ENCODE measurements around the gene CWC27. TPM values are rescaled to one million over a fixed set of nuclear protein-coding genes. Genes with fewer than 3 reads are reported as not detected.

Gene CWC27
- total and polyA plus RNA-seq, 7 donors: 16.0 to 31.2 (median 19.3) TPM

DNA sequence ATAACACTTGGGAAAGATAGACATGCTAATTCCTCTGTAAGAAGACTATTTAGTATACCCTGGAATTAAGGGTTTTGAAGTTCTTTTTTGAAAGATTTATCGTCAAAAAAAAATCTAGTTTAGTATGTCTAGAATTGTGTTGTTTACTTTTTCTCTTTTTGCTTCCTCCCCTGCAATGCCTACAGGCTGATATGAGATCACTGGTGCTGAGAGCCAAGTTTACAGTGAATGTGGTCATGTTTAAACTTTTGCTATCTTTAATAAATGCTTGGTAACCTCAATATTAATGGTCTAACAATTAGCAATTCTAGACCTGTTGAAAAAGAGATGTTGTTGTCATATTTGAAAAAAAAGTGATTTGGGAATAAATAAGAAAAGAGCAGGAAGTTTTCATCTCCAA lies 86.1 kb downstream of the CWC27 start:
- intact Hi-C loops (cut with DNase I): no loop called here
- no peak overlapping the region for H3K27ac ChIP-seq
- TF ChIP-seq, protein P1, sequence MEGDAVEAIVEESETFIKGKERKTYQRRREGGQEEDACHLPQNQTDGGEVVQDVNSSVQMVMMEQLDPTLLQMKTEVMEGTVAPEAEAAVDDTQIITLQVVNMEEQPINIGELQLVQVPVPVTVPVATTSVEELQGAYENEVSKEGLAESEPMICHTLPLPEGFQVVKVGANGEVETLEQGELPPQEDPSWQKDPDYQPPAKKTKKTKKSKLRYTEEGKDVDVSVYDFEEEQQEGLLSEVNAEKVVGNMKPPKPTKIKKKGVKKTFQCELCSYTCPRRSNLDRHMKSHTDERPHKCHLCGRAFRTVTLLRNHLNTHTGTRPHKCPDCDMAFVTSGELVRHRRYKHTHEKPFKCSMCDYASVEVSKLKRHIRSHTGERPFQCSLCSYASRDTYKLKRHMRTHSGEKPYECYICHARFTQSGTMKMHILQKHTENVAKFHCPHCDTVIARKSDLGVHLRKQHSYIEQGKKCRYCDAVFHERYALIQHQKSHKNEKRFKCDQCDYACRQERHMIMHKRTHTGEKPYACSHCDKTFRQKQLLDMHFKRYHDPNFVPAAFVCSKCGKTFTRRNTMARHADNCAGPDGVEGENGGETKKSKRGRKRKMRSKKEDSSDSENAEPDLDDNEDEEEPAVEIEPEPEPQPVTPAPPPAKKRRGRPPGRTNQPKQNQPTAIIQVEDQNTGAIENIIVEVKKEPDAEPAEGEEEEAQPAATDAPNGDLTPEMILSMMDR (IDR thresholded peaks at IDR 0.05): no peak
- no peaks in the 10 kb centered on the region for H3K36me3 ChIP-seq (ENCODE audit: insufficient read depth in 1 of 2, low read depth in 1 of 2)
- H3K9me3 ChIP-seq: no peaks in the 10 kb centered on the region
- ATAC-seq (no peak), DNase-seq (no peak)
- no peaks in the 10 kb centered on the region for H3K4me1 ChIP-seq
- H3K4me3 ChIP-seq: no peak overlapping the region
- 94 to 96% (median 95%) methylated on average over 1 of the region's 1 CpG for WGBS, 3 donors
- no peaks in the 10 kb centered on the region for H3K27me3 ChIP-seq (ENCODE audit: insufficient read depth in 3 of 3, low read length in 2 of 3)

DNA sequence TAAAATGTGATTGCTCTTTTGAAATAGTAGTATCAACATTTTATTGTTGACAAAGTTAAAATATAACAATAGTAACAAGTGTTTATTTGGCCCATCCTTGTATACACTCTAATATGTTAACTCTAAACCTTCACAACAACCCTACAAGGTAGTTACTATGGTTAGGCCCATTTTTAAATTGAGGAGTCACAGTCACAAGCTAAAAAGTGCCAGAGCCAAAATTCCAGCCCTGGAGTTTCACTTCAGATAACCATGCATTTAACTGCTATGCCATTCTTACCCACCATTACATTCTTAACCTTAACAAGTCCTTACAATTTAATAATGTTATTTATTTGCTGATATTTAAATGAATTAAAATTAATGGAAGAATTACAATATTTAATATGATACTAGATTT lies 91.2 kb downstream of the CWC27 start:
- H3K36me3 ChIP-seq (ENCODE audit: insufficient read depth in 1 of 2, low read depth in 1 of 2): no peaks in the 10 kb centered on the region
- ATAC-seq (peak in 1 of 4 donors; percentile 73), DNase-seq (no peak)
- no peak overlapping the region for H3K27ac ChIP-seq
- H3K4me1 ChIP-seq: no peaks in the 10 kb centered on the region
- TF ChIP-seq, protein P1 (IDR thresholded peaks at IDR 0.05): no peak
- H3K9me3 ChIP-seq: no peaks in the 10 kb centered on the region
- intact Hi-C loops (cut with DNase I): no loop called here
- H3K27me3 ChIP-seq (ENCODE audit: insufficient read depth in 3 of 3, low read length in 2 of 3): no peaks in the 10 kb centered on the region
- H3K4me3 ChIP-seq: no peak overlapping the region

DNA sequence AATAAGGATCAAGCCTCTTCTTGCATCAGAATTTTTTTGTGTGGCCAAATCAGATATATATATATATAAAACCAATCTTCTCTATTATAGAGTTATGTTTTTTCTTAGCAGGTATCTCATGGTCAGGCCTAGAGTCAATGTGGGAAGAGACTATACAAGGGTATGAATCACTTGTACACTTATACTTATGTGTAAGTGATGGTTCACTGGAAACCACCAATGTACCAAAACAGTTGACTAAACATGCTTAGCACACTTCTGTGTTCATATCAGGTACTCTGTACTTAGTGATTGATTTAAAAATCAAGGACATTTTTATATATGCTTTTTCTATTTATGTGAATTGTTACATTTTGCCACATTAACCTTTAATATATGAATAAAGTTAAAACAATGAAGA lies 92.6 kb downstream of the CWC27 start:
- DNase-seq (no peak), ATAC-seq (peak in 1 of 4 donors; percentile 46)
- H3K36me3 ChIP-seq (ENCODE audit: insufficient read depth in 1 of 2, low read depth in 1 of 2): no peaks in the 10 kb centered on the region
- H3K9me3 ChIP-seq: no peaks in the 10 kb centered on the region
- TF ChIP-seq, protein P1 (IDR thresholded peaks at IDR 0.05): no peak
- no peaks in the 10 kb centered on the region for H3K27me3 ChIP-seq (ENCODE audit: insufficient read depth in 3 of 3, low read length in 2 of 3)
- intact Hi-C loops (cut with DNase I): no loop called here
- no peak overlapping the region for H3K4me3 ChIP-seq
- no peaks in the 10 kb centered on the region for H3K4me1 ChIP-seq
- H3K27ac ChIP-seq: no peak overlapping the region

GRCh38 chr5:64864171-64864570 lies 95.4 kb downstream of the CWC27 start:
- Histone ChIP-seq H3K4me3 (no peak overlapping the region), H3K4me1 (no peaks in the 10 kb centered on the region), H3K27ac (no peak overlapping the region), H3K27me3 (ENCODE audit: insufficient read depth in 3 of 3, low read length in 2 of 3) (no peaks in the 10 kb centered on the region), H3K36me3 (ENCODE audit: insufficient read depth in 1 of 2, low read depth in 1 of 2) (no peaks in the 10 kb centered on the region), H3K9me3 (no peaks in the 10 kb centered on the region)
- DNase-seq (no peak), ATAC-seq (no peak)
- TF ChIP-seq, protein P1 (IDR thresholded peaks at IDR 0.05): no peak
- intact Hi-C loops (cut with DNase I): no loop called here
- WGBS, 3 donors: 93 to 95% (median 95%) methylated on average over 2 of the region's 2 CpGs

DNA sequence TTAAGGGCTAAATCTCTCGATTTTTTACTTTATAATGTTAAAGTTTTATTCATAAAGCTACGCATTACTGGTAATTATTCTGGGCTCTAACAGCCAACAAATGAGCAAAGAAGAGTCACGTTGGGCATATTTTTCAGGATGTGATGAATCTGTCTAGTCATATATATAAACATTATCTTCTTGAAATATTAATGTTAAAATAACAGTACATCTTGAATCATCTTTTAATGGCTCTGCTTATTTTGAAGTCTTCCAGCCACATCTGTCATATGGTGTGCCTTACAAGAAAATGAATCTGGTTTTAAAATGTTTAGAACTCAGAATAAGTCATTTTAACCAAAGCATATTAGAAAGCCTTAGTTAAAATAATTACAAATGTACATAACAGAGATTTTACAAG lies 96.9 kb downstream of the CWC27 start:
- 91 to 97% (median 95%) methylated on average over 3 of the region's 3 CpGs for WGBS, 3 donors
- no peak for ATAC-seq
- no peaks in the 10 kb centered on the region for H3K9me3 ChIP-seq
- TF ChIP-seq, protein P1 (IDR thresholded peaks at IDR 0.05): no peak
- no peaks in the 10 kb centered on the region for H3K4me1 ChIP-seq
- no peaks in the 10 kb centered on the region for H3K36me3 ChIP-seq (ENCODE audit: insufficient read depth in 1 of 2, low read depth in 1 of 2)
- no peak overlapping the region for H3K4me3 ChIP-seq
- no peak overlapping the region for H3K27ac ChIP-seq
- intact Hi-C loops (cut with DNase I): no loop called here
- H3K27me3 ChIP-seq (ENCODE audit: insufficient read depth in 3 of 3, low read length in 2 of 3): no peaks in the 10 kb centered on the region
- DNase-seq: no peak

Measured in psoas muscle (tissue), 8 donors.